Measurements from ENCODE around the gene PLEKHF1. TPM values are rescaled to one million over a fixed set of nuclear protein-coding genes. Genes with fewer than 3 reads are reported as not detected.

PLEKHF1 gene
- total and polyA plus RNA-seq, 2 of the 8 experiments (the other 6 are each of a cell fraction or from before 2014, with no cell fraction given), result 11.1 to 18.4 TPM

GRCh38 chr19:29666578-29667386, 1.5 kb downstream of the PLEKHF1 start:
- Histone ChIP-seq H4K20me1 (replicated peaks in 1 of 2; ENCODE audit: control insufficient read depth in 1 of 2, insufficient read depth in 2 of 2, low read length in 2 of 2) (peaks cover 0 to 3% of the 10 kb centered on the region in 2 experiments), H3K36me3 (ENCODE audit: control insufficient read depth in 2 of 4, insufficient read depth in 4 of 4, low read length in 3 of 4) (no peaks in the 10 kb centered on the region), H2AK5ac (ENCODE audit: low read depth, low read length) (no peak overlapping the region), H3K4me2 (ENCODE audit: insufficient read depth in 1 of 2, low read depth in 2 of 2, low read length in 2 of 2) (peak overlapping the region; percentile 73 to 98), H3K56ac (replicated peaks; ENCODE audit: insufficient read length, low read depth, low read length) (no peak overlapping the region), H3K4me1 (replicated peaks in 1 of 4; ENCODE audit: control insufficient read depth in 3 of 4, insufficient read depth in 4 of 4, low read length in 3 of 4) (peaks cover 0 to 21% (median 18%) of the 10 kb centered on the region in 4 experiments; a peak in 6 of 7 replicates), H3K9me3 (ENCODE audit: insufficient read depth in 2 of 2, low read depth in 1 of 2, low read length in 1 of 2) (no peaks in the 10 kb centered on the region), H2BK5ac (ENCODE audit: low read depth, low read length) (peak overlapping the region; percentile 85; the same call in 1 of the 2 replicates), H2BK15ac (ENCODE audit: low read length) (no peak overlapping the region), H3K4me3 (ENCODE audit: extremely low read depth in 1 of 4, insufficient read depth in 2 of 4, low read depth in 3 of 4, low read length in 4 of 4) (peak overlapping the region; percentile 34 to 97 (median 74)), H3K14ac (ENCODE audit: insufficient read length) (no peak overlapping the region), H2AFZ (ENCODE audit: low read length) (no peak overlapping the region), H4K5ac (ENCODE audit: insufficient read length, low read depth, low read length) (no peak overlapping the region), H3K27ac (ENCODE audit: low read depth, low read length) (no peak overlapping the region), H4K8ac (ENCODE audit: extremely low read depth, insufficient read depth, low read length) (no peak overlapping the region), H4K91ac (replicated peaks; ENCODE audit: insufficient read length, low read length) (peak overlapping the region; percentile 10), H3K79me2 (ENCODE audit: control insufficient read depth in 1 of 2, insufficient read depth in 2 of 2, low read length in 2 of 2) (peaks cover 0 to 30% of the 10 kb centered on the region in 2 experiments; a peak in 1 of 4 replicates), H3K79me1 (ENCODE audit: low read depth, low read length) (peaks cover 13% of the 10 kb centered on the region; the same call in 1 of the 2 replicates), H2BK20ac (ENCODE audit: low read length) (no peak overlapping the region; the same call in 1 of the 2 replicates), H3K27me3 (replicated peaks in 1 of 4; ENCODE audit: control insufficient read depth in 3 of 4, extremely low read depth in 1 of 4, insufficient read depth in 3 of 4, low read length in 3 of 4) (peaks cover 0 to 10% (median 1%) of the 10 kb centered on the region in 4 experiments; a peak in 4 of 7 replicates), H2BK12ac (ENCODE audit: low read depth, low read length) (peak overlapping the region; percentile 75; the same call in 1 of the 2 replicates), H3K9ac (replicated peaks in 1 of 4; ENCODE audit: extremely low read depth in 1 of 4, low read depth in 3 of 4, low read length in 3 of 4) (peak overlapping the region in 1 of 4 experiments; percentile 25; a peak in 2 of 7 replicates), H3K23ac (ENCODE audit: insufficient read length) (no peak overlapping the region), H3K23me2 (ENCODE audit: low read depth, low read length) (peaks cover 13% of the 10 kb centered on the region), H3K4ac (replicated peaks; ENCODE audit: insufficient read length, low read depth, low read length) (no peak overlapping the region), H3K18ac (ENCODE audit: extremely low read depth, low read length) (peak overlapping the region; percentile 55), H2BK120ac (replicated peaks; ENCODE audit: low read depth, low read length) (no peak overlapping the region)
- POLR2A ChIA-PET (ENCODE audit: partially characterized antibody), result interaction anchor here (0.7 to 3.0 kb wide), 4 partner anchors 10 to 57 kb away, joined by 3 to 13 read pairs (median 5); no protein-coding TSS in a partner anchor
- 34% methylated on average over 19 of the region's 20 CpGs; no CpG with 5 or more reads in 1 of the 2 experiments for WGBS, 2 experiments (ENCODE audit: extremely low coverage in 1 of 2, insufficient coverage in 1 of 2, insufficient read length in 1 of 2, insufficient replicate concordance in 2 of 2, low coverage in 1 of 2, low lambda C conversion rate in 2 of 2, missing lambda C conversion rate in 1 of 2)
- FAIRE-seq (no peak), DNase-seq (ENCODE audit: low read depth in 1 of 2, low spot score in 2 of 2) (peak in 1 of 2 experiments; percentile 68)
- CTCF ChIA-PET (ENCODE audit: partially characterized antibody), result interaction anchor here (0.5 to 5.3 kb wide), 21 partner anchors 9 to 517 kb away, joined by 3 to 79 read pairs (median 4); partner anchors contain the start of gene POP4

All from H1 (cell line).